Measurements from ENCODE around the gene ATP1B1.
"Not testable (repeated sequence)": the region's sequence is repeated elsewhere in the genome, so short reads cannot be mapped to it uniquely, and the experiment has no call there.

The ATP1B1 gene

GRCh38 chr1:169118227-169118626 is 11.7 kb downstream of the ATP1B1 start:
- in situ Hi-C loops (cut with HindIII; ENCODE audit: low sequenced_read_pairs) = no loop called here
- no peak overlapping the region for H3K4me3 ChIP-seq (ENCODE audit: low read depth, low read length)
- no peak for TF ChIP-seq CTCF (IDR thresholded peaks at IDR 0.05; ENCODE audit: low read depth, low read length)
- DNase-seq (ENCODE audit: low read depth, low spot score) = no peak

GRCh38 chr1:169119405-169119804 is 12.9 kb downstream of the ATP1B1 start:
- in situ Hi-C loops (cut with HindIII; ENCODE audit: low sequenced_read_pairs) = no loop called here
- no peak for TF ChIP-seq CTCF (IDR thresholded peaks at IDR 0.05; ENCODE audit: low read depth, low read length)
- no peak overlapping the region for H3K4me3 ChIP-seq (ENCODE audit: low read depth, low read length)
- peak; percentile 56 for DNase-seq (ENCODE audit: low read depth, low spot score)

GRCh38 chr1:169120066-169120465 is 13.6 kb downstream of the ATP1B1 start:
- no peak for TF ChIP-seq CTCF (IDR thresholded peaks at IDR 0.05; ENCODE audit: low read depth, low read length)
- in situ Hi-C loops (cut with HindIII; ENCODE audit: low sequenced_read_pairs) = no loop called here
- DNase-seq (ENCODE audit: low read depth, low spot score) = no peak
- H3K4me3 ChIP-seq (ENCODE audit: low read depth, low read length) = no peak overlapping the region

GRCh38 chr1:169121146-169121923 is 14.8 kb downstream of the ATP1B1 start:
- no peak for TF ChIP-seq CTCF (IDR thresholded peaks at IDR 0.05; ENCODE audit: low read depth, low read length)
- no peak overlapping the region for H3K4me3 ChIP-seq (ENCODE audit: low read depth, low read length)
- no peak for DNase-seq (ENCODE audit: low read depth, low spot score)
- in situ Hi-C loops (cut with HindIII; ENCODE audit: low sequenced_read_pairs) = no loop called here

GRCh38 chr1:169122976-169123375 is 16.5 kb downstream of the ATP1B1 start:
- TF ChIP-seq CTCF (IDR thresholded peaks at IDR 0.05; ENCODE audit: low read depth, low read length) = no peak
- H3K4me3 ChIP-seq (ENCODE audit: low read depth, low read length) = no peak overlapping the region
- DNase-seq (ENCODE audit: low read depth, low spot score) = no peak
- in situ Hi-C loops (cut with HindIII; ENCODE audit: low sequenced_read_pairs) = no loop called here

- TF ChIP-seq CTCF (IDR thresholded peaks at IDR 0.05; ENCODE audit: low read depth, low read length) = no peak
- no peak for DNase-seq (ENCODE audit: low read depth, low spot score)
- H3K4me3 ChIP-seq (ENCODE audit: low read depth, low read length) = no peak overlapping the region
- in situ Hi-C loops (cut with HindIII; ENCODE audit: low sequenced_read_pairs) = no loop called here
Measured at GRCh38 chr1:169124459-169124858, 18.0 kb downstream of the ATP1B1 start.

GRCh38 chr1:169125597-169125996 is 19.1 kb downstream of the ATP1B1 start:
- in situ Hi-C loops (cut with HindIII; ENCODE audit: low sequenced_read_pairs); H3K4me3 ChIP-seq (ENCODE audit: low read depth, low read length); DNase-seq (ENCODE audit: low read depth, low spot score): not testable (repeated sequence)

All from astrocyte of the spinal cord (primary cell).